Naive thymus-derived CD8-positive, alpha-beta T cell (primary cell): ENCODE data around the gene MYO1A. TPM values are rescaled to one million over a fixed set of nuclear protein-coding genes. Genes with fewer than 3 reads are reported as not detected.

Experiments used
- ATAC-seq, 2 donors: fragments of 150-1000 bp; cut with Tn5 transposase in 1 of 2; sonication (Bioruptor Pico), chemical (Tn5 transposase) in 1 of 2; 1 replicate in 1 of 2; 2 replicates in 1 of 2; pipeline ENCODE4 v1.10.0; 2021; ENCODE audit warnings: mild to moderate bottlenecking in 2 of 2, moderate library complexity in 2 of 2
- POLR2A ChIA-PET: fragments of 350-600 bp; sonication (Branson Sonifier 250); formaldehyde crosslinking; loops from one replicate; lab custom pipeline; 2021; ENCODE audit warnings: antibody characterized with exemption; lab: Charles Lee
- DNase-seq, 10 donors: peaks; one replicate each; pipeline versions ENCODE4 v3.0.0 to v3.0.0-alpha.2; 2020 to 2022
- H3K27ac Mint-ChIP-seq, 10 donors: one replicate each; pipeline ENCODE4 v1.8.0; 2020 to 2022; ENCODE audit warnings: mild to moderate bottlenecking in 10 of 10, mixed read lengths in 10 of 10, moderate library complexity in 4 of 10, inconsistent platforms in 1 of 10
- H3K27me3 Mint-ChIP-seq, 5 donors: one replicate each; pipeline ENCODE4 v1.8.0; 2021 to 2022; ENCODE audit warnings: mixed read lengths in 5 of 5
- H3K36me3 Mint-ChIP-seq, 3 donors: one replicate each; pipeline ENCODE4 v1.8.0; 2020 to 2022; ENCODE audit warnings: mixed read lengths in 3 of 3, mild to moderate bottlenecking in 2 of 3, inconsistent platforms in 1 of 3
- H3K4me1 Mint-ChIP-seq, 4 donors: one replicate each; pipeline ENCODE4 v1.8.0; 2021 to 2022; ENCODE audit warnings: mixed read lengths in 4 of 4
- H3K4me3 Mint-ChIP-seq, 10 donors: one replicate each; pipeline ENCODE4 v1.8.0; 2020 to 2022; ENCODE audit warnings: mild to moderate bottlenecking in 10 of 10, mixed read lengths in 10 of 10, moderate library complexity in 6 of 10, inconsistent platforms in 1 of 10
- H3K9me3 Mint-ChIP-seq, 9 donors: one replicate each; pipeline ENCODE4 v1.8.0; 2020 to 2022; ENCODE audit warnings: mixed read lengths in 9 of 9, mild to moderate bottlenecking in 3 of 9, inconsistent platforms in 1 of 9, moderate library complexity in 1 of 9
- polyA plus RNA-seq, 3 donors: library from polyadenylated mRNA; unstranded; fragments of 300-500 nt; fragmentation: Illumina TruSeq; gene quantifications; one replicate each; pipeline ENCODE4 v1.2.3, GENCODE V29; 2021
- total RNA-seq, 8 experiments: library from RNA in 2 of 8; stranded (reverse) in 2 of 8; gene quantifications; one replicate each; pipeline ENCODE4 v1.2.3 and lab custom pipeline; 2021 to 2026

The MYO1A gene
- total and polyA plus RNA-seq, 5 experiments from 2014 or later = 0.05 to 1.1 (median 0.39) TPM; not detected in 2

- Mint-ChIP-seq H3K9me3 (no peaks in the 10 kb centered on the region), H3K4me1 (peaks cover 25 to 42% (median 35%) of the 10 kb centered on the region in 4 donors), H3K36me3 (peaks cover 0 to 56% (median 5%) of the 10 kb centered on the region in 3 donors), H3K27ac (peak overlapping the region in 1 of 10 donors; percentile 38), H3K27me3 (no peaks in the 10 kb centered on the region), H3K4me3 (no peak overlapping the region)
- no peak for ATAC-seq
- POLR2A ChIA-PET = no interaction called here
- no peak for DNase-seq
Measured at GRCh38 chr12:56996793-56997545, 53.0 kb downstream of the MYO1A start.

- peaks cover 0 to 49% (median 5%) of the 10 kb centered on the region in 3 donors for H3K36me3 Mint-ChIP-seq
Measured at GRCh38 chr12:56995930-56996496, 53.9 kb downstream of the MYO1A start.

GRCh38 chr12:56995201-56995929 lies 54.6 kb downstream of the MYO1A start:
- H3K27ac Mint-ChIP-seq = peak overlapping the region in 2 of 10 donors; percentile 71 to 83
- POLR2A ChIA-PET = interaction anchor here (0.9 kb wide), 1 partner anchor 10 kb away, joined by 3 read pairs; no protein-coding TSS in a partner anchor
- DNase-seq = peak in 1 of 10 donors; percentile 14

More at GRCh38 chr12:56995930-56996496, 53.9 kb downstream of the MYO1A start:
- no peak overlapping the region for H3K4me3 Mint-ChIP-seq
- H3K4me1 Mint-ChIP-seq = peaks cover 25 to 41% (median 34%) of the 10 kb centered on the region in 4 donors
- no peak for DNase-seq
- peak overlapping the region in 2 of 10 donors; percentile 71 to 83 for H3K27ac Mint-ChIP-seq
- H3K9me3 Mint-ChIP-seq = no peaks in the 10 kb centered on the region
- ATAC-seq = no peak
- H3K27me3 Mint-ChIP-seq = no peaks in the 10 kb centered on the region
- POLR2A ChIA-PET = no interaction called here

GRCh38 chr12:56994231-56994746 lies 55.6 kb downstream of the MYO1A start:
- Mint-ChIP-seq H3K9me3 (no peaks in the 10 kb centered on the region), H3K27me3 (no peaks in the 10 kb centered on the region), H3K4me1 (peaks cover 17 to 29% (median 25%) of the 10 kb centered on the region in 4 donors), H3K4me3 (no peak overlapping the region), H3K36me3 (peaks cover 0 to 31% (median 5%) of the 10 kb centered on the region in 3 donors), H3K27ac (no peak overlapping the region)
- DNase-seq (peak in 1 of 10 donors; percentile 7), ATAC-seq (no peak)
- POLR2A ChIA-PET = interaction anchor here (0.7 kb wide), 1 partner anchor 34 kb away, joined by 3 read pairs; no protein-coding TSS in a partner anchor

More at GRCh38 chr12:56995201-56995929, 54.6 kb downstream of the MYO1A start:
- no peaks in the 10 kb centered on the region for H3K27me3 Mint-ChIP-seq
- no peaks in the 10 kb centered on the region for H3K9me3 Mint-ChIP-seq
- peaks cover 0 to 42% (median 5%) of the 10 kb centered on the region in 3 donors for H3K36me3 Mint-ChIP-seq
- H3K4me3 Mint-ChIP-seq = no peak overlapping the region
- H3K4me1 Mint-ChIP-seq = peaks cover 25 to 37% (median 30%) of the 10 kb centered on the region in 4 donors
- ATAC-seq = no peak

GRCh38 chr12:56993346-56993745 lies 56.6 kb downstream of the MYO1A start:
- Mint-ChIP-seq H3K36me3 (peaks cover 0 to 22% (median 5%) of the 10 kb centered on the region in 3 donors), H3K27me3 (no peaks in the 10 kb centered on the region), H3K27ac (peak overlapping the region in 1 of 10 donors; percentile 23), H3K4me3 (no peak overlapping the region), H3K4me1 (peaks cover 11 to 21% (median 17%) of the 10 kb centered on the region in 4 donors), H3K9me3 (no peaks in the 10 kb centered on the region)
- POLR2A ChIA-PET = no interaction called here
- ATAC-seq (no peak), DNase-seq (peak in 1 of 10 donors; percentile 2)

- peak in 1 of 10 donors; percentile 0 for DNase-seq
- no peaks in the 10 kb centered on the region for H3K27me3 Mint-ChIP-seq
- no peak overlapping the region for H3K4me3 Mint-ChIP-seq
- H3K27ac Mint-ChIP-seq = peak overlapping the region in 2 of 10 donors; percentile 47 to 72
- H3K9me3 Mint-ChIP-seq = no peaks in the 10 kb centered on the region
- peaks cover 16 to 18% (median 17%) of the 10 kb centered on the region in 4 donors for H3K4me1 Mint-ChIP-seq
- H3K36me3 Mint-ChIP-seq = peaks cover 0 to 8% (median 2%) of the 10 kb centered on the region in 3 donors
- ATAC-seq = no peak
- POLR2A ChIA-PET = interaction anchor here (0.6 kb wide), 1 partner anchor 303 kb away, joined by 3 read pairs; no protein-coding TSS in a partner anchor
Measured at GRCh38 chr12:56991319-56992246, 58.3 kb downstream of the MYO1A start.

GRCh38 chr12:56990648-56991318 lies 59.1 kb downstream of the MYO1A start:
- POLR2A ChIA-PET = interaction anchor here (0.6 kb wide), 1 partner anchor 1237 kb away, joined by 3 read pairs; no protein-coding TSS in a partner anchor
- H3K27me3 Mint-ChIP-seq = no peaks in the 10 kb centered on the region

GRCh38 chr12:56989861-56990610 lies 59.9 kb downstream of the MYO1A start:
- H3K4me1 Mint-ChIP-seq = peaks cover 11 to 16% (median 15%) of the 10 kb centered on the region in 4 donors
- no peaks in the 10 kb centered on the region for H3K9me3 Mint-ChIP-seq
- peak overlapping the region in 1 of 10 donors; percentile 33 for H3K27ac Mint-ChIP-seq
- ATAC-seq (no peak), DNase-seq (no peak)
- no peak overlapping the region for H3K4me3 Mint-ChIP-seq
- POLR2A ChIA-PET = interaction anchor here (0.6 kb wide), 1 partner anchor 1236 kb away, joined by 3 read pairs; no protein-coding TSS in a partner anchor
- no peaks in the 10 kb centered on the region for H3K36me3 Mint-ChIP-seq
- H3K27me3 Mint-ChIP-seq = no peaks in the 10 kb centered on the region

More at GRCh38 chr12:56990648-56991318, 59.1 kb downstream of the MYO1A start:
- peaks cover 12 to 16% (median 15%) of the 10 kb centered on the region in 4 donors for H3K4me1 Mint-ChIP-seq
- peak overlapping the region in 1 of 10 donors; percentile 22 for H3K27ac Mint-ChIP-seq
- peak in 1 of 10 donors; percentile 5 for DNase-seq
- no peaks in the 10 kb centered on the region for H3K9me3 Mint-ChIP-seq
- peaks cover 0 to under 1% (median under 1%) of the 10 kb centered on the region in 3 donors for H3K36me3 Mint-ChIP-seq
- ATAC-seq = no peak
- H3K4me3 Mint-ChIP-seq = no peak overlapping the region

- Mint-ChIP-seq H3K4me3 (no peak overlapping the region), H3K27ac (no peak overlapping the region), H3K27me3 (peaks cover 0 to 1% (median 0%) of the 10 kb centered on the region in 5 donors), H3K36me3 (no peaks in the 10 kb centered on the region), H3K4me1 (peaks cover 8 to 16% (median 15%) of the 10 kb centered on the region in 4 donors), H3K9me3 (no peaks in the 10 kb centered on the region)
- POLR2A ChIA-PET = interaction anchor here (1.6 kb wide), 1 partner anchor 236 kb away, joined by 3 read pairs; the partner anchor contains the start of gene PRIM1
- ATAC-seq (no peak), DNase-seq (peak in 1 of 10 donors; percentile 11)
Measured at GRCh38 chr12:56988207-56988739, 61.7 kb downstream of the MYO1A start.

- Mint-ChIP-seq H3K4me3 (peak overlapping the region in 6 of 10 donors; percentile 41 to 73 (median 48)), H3K27ac (peak overlapping the region in 2 of 10 donors; percentile 34 to 76), H3K27me3 (peaks cover 0 to 1% (median 0%) of the 10 kb centered on the region in 5 donors), H3K36me3 (no peaks in the 10 kb centered on the region), H3K9me3 (no peaks in the 10 kb centered on the region), H3K4me1 (peaks cover 8 to 16% (median 15%) of the 10 kb centered on the region in 4 donors)
- POLR2A ChIA-PET = interaction anchor here (1.6 kb wide), 1 partner anchor 235 kb away, joined by 3 read pairs; the partner anchor contains the start of gene PRIM1
- ATAC-seq (peak; percentile 68 to 89), DNase-seq (peak; percentile 49 to 83 (median 70))
Measured at GRCh38 chr12:56987551-56988053, 62.3 kb downstream of the MYO1A start.
